AG08395 (cell line): ENCODE results near the gene GJB5.
"Not testable (repeated sequence)": the region's sequence is repeated elsewhere in the genome, so short reads cannot be mapped to it uniquely, and the experiment has no call there.

Source experiments
- DNase-seq: peaks from one replicate; pipeline ENCODE4 v3.0.0; 2012; ENCODE audit warnings: mixed read lengths, low spot score

Gene GJB5

DNA sequence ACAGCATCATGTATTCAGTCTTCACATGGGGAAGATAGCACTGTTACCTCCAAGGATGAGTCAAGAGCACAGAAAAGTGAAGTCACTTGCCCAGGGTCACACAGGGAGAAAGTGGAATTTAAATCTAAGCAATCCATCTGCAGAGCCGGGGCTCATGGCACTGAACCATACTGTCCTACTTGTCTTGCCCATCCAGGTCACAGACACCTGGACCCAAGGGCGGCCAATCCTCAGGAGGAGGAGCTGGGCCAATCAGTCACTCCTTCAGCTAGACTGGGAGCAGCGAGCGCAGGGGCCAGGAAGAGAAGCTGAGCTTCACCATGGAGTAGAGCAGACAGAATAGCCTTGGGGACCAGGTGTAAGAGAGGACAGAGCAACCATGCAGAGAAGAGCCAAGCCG lies 9.2 kb upstream of the GJB5 start:
- no peak for DNase-seq

DNA sequence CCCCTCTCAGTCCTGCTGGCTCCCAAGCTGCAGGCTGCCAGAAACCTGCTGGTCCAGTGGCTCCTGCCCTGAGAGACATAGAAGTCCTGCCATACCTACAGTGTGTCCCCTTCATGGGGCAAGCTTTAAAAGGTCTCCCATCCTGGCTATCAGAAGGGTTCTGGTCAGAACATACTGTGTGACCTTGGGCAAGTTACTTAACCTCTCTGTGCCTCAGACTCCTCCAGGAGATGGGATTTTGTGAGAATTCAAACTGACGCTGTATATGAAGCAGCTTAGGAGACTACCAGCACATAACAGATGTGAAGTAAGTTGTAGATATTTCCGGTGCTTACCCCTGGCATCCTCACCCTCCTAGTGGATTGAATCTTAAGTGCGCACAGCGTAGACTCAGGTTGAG lies 8.7 kb upstream of the GJB5 start:
- no peak for DNase-seq

DNA sequence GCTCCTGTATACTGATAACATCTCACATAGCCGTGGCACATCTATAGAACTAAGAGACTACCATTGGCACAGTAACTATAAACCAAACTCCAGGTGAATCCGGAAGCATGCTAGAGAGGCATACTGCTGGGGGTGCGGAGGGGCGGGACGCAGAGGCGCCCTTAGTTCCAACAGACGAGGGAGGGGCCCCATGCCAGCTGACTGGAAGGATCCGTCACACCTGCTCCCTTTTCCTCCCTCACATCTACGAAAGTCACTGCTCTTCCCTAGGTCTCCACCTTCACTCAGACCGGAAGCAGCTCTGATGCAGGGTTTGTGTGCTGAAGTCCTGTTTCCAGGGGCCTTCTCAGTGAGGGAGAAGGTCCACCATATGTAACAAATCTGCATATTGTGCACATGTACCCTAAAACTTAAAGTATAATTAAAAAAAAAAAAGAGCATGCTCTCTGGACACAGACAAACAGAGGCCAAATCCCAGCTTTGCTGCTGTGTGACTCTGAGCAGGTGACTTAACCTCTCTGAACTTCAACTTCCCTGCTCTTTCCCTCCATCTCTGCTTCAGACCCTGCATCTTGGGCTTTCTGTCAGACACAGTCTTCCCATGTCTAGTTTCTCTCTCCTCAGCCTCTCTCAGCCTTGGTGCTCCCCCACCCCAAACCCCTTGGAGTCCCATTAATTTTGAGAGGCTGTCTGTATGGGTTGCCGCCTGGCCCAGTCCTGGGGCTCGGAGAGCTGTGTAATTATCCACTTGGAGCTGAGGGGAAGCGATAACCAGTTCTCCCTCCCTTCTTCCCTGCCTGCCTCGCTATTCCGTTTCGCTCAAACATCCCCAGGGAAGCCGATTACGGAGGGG lies 7.8 kb upstream of the GJB5 start:
- no peak for DNase-seq

DNA sequence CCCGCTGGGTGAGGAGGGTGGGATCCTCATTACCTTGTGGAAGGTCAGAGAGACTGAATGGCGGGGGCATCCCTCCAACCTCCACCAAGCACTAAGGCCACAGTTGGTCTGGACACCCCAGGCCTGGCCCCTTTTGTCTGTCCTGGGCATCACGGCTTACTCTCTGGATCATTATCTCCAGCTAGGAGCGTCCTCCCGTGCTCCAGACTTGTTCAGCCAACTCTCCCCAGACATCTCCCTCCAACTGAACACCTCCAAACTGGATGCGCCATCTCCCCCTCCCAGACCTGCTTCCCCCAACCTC lies 7.3 kb upstream of the GJB5 start:
- no peak for DNase-seq

DNA sequence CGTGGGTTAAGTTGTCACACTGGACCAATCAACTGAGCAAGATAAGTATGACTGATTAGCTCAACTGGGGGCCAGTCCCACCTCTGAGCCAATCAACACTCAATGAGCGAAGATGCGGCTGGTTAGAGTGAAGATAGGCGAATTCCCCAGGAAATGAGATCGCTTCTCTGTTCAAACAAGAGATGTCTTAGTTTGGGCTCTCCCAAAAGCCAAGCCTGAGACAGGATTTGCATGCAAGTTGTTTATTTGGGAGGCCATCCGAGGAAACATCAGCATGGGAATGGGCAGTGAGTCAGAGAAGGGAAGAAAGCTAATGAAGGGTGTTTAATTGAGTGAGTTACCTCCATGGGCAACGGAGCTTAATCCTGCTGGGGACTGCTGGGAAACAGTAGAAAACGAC lies 4.9 kb upstream of the GJB5 start:
- no peak for DNase-seq

DNA sequence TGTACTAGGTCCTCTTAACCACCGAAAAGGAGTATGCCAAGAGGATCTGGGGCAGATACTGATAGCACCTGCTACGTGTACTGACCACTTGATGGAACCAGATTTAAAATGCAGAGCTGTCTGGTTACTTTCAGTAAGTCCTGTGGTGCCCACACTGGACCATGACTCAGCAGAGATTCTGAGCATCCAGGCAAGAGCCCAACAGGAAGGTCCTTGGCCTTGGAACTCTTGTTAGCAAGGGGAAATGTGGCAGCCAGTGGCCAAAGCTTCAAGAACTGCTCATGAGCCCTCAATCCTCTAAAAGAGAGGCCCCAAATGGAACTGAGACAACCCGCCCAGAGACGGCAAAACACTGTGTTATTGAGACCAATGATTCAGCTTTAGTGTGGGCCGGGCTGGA lies 4.2 kb upstream of the GJB5 start:
- DNase-seq = no peak

DNA sequence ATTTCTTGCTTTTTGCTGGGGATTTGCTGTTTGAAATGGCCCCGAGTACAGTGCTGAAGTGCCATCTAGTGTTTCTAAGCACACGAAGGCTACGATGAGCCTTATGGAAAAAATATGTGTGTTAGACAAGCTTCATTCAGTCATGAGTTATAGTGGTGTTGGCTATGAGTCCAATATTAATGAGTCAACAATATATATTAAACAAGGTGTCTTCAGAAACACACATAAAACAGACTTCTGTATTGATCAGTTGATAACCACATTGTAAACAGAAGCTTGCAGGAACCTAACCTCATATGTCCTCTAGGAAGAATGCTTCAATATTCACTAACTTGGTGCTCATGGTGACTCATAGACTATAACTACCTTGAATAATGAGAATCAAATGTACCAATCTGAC lies 1.7 kb upstream of the GJB5 start:
- DNase-seq = no peak

DNA sequence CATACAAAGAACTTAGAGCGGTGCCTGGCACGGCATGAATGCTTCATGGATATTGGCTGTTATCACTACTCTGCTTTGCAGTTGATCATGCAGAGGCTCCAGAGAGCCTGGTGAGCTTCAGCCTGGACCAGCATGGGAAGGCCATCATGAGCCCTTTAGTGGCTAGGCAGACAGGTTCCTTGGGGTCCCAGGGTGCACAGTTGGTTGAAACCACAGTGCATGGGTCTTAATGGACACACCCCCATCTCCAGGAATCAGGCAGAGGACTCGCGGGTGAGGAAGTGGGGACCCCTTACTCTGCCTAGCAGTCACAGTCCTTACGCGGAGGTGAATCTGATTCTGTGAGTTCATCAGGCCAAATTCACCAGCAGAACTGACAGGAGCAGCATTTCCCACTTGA lies 1.1 kb downstream of the GJB5 start:
- no peak for DNase-seq

DNA sequence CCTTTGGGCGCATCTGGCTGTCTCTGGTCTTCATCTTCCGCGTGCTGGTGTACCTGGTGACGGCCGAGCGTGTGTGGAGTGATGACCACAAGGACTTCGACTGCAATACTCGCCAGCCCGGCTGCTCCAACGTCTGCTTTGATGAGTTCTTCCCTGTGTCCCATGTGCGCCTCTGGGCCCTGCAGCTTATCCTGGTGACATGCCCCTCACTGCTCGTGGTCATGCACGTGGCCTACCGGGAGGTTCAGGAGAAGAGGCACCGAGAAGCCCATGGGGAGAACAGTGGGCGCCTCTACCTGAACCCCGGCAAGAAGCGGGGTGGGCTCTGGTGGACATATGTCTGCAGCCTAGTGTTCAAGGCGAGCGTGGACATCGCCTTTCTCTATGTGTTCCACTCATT lies 2.5 kb downstream of the GJB5 start:
- no peak for DNase-seq

DNA sequence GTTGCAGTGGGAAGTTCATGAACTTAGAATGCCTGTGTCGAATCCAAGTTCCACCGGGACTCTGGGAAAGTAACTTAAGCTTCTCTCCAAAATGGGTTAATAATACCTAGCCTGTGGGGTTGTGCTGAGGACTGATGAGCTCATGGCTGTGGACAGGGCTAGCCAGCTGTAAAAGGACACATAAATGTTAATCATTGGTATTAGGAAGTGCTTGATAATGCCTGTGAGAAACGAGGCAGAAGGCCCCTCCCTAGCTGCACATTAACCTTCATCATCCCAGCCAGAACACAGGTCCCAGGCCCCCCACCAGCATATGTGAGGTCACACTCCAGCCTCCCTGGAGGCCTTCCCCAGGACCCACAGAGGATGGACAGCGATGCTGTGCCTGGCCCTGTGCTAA lies 3.9 kb downstream of the GJB5 start:
- no peak for DNase-seq

DNA sequence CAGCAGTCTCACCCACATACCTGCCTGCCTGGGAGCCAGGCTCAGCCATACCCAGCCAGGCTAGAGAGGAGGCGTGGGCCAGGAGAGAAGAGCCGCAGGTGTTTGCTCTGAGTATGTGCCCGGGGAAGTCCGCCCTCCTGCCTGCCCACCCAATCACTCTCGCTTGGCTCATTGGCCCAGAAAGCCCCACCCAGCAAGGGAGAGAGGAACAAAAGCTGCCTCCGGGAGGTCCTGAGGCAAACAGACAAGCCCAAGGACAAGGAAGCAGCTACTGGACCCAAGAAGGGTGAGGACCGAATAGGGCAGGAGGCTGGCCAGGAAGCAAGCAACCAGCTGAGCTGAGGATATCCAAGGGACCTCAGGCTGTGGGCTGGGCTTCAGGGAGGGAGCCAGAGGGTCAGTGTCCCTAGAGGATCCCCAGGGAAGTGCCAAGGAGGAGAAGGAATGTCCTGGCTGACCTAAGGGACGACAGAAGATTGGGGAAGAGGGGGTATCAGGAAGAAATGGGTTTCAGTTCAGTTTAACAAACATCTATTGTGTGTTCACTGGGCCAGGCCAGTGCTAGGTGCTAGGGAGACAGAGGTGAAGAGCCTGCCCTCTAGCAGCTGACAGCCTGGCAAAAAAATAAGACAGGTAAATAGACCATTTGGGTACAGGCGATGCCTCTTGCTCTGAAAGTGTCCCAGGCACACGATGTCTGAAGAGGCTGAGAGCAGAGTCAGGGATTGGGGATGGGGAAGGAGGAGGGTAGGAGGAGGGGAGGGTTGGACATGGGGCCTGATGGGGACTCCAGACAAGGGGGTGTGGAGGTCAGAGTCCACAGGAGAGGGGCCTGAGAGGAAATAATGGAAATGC lies 4.9 kb downstream of the GJB5 start, which contains the start of gene GJB4:
Gene GJB4 (plus strand): TSS at position 238 of the 855 bp plus-strand sequence. CDS start 1,515 bp downstream, outside the sequence.
- DNase-seq = no peak

DNA sequence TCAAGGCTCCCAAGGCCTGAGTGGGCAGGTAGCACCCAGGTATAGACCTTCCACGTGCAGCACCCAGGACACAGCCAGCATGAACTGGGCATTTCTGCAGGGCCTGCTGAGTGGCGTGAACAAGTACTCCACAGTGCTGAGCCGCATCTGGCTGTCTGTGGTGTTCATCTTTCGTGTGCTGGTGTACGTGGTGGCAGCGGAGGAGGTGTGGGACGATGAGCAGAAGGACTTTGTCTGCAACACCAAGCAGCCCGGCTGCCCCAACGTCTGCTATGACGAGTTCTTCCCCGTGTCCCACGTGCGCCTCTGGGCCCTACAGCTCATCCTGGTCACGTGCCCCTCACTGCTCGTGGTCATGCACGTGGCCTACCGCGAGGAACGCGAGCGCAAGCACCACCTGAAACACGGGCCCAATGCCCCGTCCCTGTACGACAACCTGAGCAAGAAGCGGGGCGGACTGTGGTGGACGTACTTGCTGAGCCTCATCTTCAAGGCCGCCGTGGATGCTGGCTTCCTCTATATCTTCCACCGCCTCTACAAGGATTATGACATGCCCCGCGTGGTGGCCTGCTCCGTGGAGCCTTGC lies 6.4 kb downstream of the GJB5 start:
- DNase-seq = no peak

DNA sequence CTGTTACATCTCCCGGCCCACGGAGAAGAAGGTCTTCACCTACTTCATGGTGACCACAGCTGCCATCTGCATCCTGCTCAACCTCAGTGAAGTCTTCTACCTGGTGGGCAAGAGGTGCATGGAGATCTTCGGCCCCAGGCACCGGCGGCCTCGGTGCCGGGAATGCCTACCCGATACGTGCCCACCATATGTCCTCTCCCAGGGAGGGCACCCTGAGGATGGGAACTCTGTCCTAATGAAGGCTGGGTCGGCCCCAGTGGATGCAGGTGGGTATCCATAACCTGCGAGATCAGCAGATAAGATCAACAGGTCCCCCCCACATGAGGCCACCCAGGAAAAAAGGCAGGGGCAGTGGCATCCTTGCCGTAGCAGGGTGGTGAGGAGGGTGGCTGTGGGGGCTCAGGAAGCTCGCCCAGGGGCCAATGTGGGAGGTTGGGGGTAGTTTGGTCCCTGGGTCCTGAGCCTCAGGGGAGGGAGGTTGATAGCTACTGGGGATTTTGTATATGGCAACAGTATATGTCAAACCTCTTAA lies 7.0 kb downstream of the GJB5 start:
- DNase-seq = no peak

DNA sequence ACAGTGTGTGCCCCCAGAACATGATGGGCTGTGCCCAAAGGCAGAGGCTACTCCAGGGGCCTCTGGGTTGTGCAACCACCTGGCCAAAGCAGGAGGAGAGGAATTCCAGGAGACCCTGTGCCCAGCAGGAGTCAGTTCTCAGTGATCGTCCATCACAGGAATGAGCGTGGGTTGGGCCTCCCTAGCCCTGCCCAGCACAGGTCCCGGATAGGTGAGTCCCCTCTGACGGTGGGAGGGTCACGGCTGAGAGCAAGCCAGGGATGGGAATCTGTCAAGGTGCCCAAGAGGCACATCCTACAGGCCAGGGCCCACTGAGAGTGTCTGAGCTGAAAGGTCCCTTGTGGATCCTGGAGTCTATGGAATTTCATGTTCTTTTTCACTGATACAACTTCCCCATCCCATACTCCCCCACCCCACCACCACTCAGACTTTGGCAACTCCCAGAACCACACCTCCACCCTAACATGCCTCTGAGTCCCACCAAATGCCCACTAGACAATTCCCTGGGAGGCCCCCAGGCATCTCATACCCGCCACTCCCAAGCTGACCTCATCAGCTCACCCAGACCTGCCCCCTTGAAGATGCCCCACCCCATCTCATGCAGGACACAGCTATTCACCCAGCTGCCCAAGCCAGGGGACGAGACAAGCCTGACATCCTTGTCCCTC lies 7.8 kb downstream of the GJB5 start:
- no peak for DNase-seq

DNA sequence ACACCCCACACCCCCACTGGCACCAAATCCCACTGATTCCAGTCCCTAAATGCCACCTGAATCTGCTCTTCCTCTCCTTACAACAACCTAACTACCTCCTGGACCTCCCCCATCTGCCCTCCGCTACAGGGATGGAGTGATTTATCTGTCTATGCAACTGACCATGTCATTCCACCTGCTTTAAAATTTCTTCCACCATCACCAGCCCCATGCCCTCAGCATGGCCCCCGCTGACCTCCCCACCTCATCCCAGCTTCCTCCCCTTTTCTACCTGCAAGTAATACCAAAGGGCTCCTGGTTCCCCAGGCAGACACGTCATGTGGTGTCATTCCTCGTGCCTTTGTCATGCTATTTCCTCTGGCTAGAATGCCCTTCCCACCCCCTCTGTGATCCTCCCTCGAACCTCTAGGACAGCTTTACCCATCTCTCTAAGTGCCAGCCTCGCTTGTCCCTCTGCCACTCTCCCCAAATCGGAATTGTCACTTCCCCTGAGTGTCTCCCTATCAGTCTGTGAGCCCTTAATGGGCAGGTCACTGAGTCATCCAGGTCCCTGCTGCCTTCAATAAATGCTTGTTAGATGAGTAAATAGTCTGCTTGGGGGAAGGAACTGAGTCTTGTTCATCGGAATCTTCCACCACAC lies 8.4 kb downstream of the GJB5 start:
- DNase-seq = peak; percentile 47

DNA sequence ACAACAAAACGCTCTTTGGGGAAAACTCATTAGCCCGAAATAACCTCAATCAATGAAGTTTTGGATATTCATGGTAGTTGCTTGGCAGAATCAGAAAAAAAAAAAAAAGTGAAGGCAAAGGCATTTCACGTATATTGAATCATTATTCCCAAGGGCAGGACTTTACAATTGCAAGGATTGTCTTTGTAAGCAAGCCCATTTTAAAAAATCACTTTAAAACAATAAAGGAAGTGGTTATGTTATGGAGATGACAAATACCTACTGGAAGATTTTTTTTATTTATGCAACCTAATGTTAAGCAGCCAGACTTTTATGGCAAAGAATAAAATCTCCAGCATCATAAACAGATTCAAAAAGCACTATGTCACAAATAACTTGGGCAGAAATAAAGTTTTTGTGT lies 14.0 kb downstream of the GJB5 start:
- DNase-seq = no peak

DNA sequence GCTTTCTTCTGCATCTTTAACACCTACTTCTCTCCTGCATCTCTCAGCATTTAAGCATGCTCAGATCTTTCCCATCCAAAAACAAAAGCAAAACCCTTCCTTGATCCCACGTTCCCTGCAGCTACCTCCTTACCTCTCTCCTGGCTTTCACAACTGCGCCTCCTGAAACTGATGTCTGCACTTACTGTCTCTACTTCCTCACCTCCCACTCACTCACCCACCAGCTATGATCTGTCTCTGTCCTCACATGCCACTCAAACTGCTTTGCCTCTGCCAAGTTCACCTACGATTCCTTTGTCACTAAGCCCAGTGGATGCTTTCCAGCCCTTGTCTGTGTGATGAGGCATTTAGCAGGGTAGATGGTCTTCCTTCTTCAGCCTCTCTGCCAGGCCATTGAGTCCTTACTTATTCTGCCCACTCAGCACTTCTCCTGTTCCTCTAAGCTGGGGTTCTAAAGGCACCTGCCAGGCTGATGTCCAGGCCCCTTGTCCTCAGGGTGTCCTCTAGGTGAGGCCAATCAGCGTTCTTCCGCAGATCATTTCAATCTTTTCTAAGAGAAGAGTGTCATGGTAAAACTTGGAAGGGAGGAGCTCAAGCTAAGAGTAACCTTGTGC lies 16.2 kb downstream of the GJB5 start:
- DNase-seq = no peak

DNA sequence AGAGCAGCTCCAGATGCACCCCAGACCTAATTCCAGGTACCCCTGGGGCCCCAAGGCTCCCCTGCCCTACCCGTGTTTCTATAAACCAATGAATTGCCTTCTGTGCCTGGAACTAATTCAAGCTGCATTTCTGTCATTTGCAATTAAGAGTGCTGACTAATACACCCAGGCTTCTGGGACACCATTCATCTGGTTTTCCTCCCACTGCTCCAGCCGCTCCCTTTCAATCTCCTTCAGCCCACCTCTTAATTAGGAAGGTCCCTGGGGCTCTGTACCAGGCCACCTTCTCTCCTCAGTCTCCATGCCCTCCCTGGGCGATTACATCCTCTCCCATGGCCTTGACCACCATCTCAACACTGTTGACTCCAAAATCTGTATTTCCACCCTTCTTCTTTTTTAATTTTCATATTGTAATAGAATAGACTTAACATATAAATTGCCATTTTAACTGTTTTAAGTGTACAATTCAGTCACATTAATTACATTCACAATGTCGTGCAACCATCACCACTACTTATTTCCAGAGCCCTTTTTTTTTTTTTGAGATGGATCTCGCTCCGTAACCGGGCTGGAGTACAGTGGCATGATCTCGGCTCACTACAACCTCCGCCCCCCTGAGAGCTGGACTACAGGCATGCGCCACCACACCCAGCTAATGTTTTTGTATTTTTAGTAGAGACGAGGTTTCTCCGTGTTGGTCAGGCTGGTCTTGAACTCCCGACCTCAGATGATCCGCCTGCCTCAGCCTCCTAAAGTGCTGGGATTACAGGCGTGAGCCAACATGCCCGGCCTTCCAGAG lies 16.9 kb downstream of the GJB5 start:
- DNase-seq = no peak

DNA sequence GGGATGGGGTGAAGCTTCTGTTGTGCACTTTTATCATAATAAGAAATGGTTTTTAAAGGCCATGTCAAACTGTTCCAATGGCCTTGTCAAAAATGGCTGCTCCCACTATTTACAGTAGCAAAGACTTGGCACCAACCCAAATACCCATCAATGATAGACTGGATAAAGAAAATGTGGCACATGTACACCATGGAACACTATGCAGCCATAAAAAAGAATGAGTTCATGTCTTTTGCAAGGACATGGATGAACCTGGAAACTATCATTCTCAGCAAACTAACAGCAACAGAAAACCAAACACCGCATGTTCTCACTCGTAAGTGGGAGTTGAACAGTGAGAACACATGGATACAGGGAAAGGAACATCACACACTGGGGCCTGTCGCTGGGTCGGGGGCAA lies 18.3 kb downstream of the GJB5 start:
- DNase-seq = not testable (repeated sequence)

DNA sequence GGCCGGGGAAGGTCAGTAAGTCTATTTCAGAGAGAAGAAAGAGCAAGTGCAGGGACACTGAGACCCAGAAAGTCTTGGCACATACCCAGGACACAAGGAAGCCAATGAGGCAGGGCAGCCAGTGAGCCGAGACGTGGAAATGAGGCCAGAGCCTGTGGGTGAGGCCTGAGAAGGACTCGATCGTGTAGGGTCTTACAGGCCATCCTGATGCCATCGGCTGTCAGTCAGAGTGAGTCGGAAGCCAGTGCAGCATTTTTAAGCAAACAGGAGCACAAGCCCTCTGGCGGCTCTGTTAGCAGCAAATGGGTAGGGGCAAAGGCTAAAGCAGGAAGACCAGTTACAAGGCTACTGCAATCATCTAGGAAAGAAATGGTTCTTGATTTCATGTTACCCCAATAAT lies 20.1 kb downstream of the GJB5 start:
- DNase-seq = no peak
